A549 (cell line): ENCODE data around the gene TTC21A. TPM values are rescaled to one million over a fixed set of nuclear protein-coding genes. Genes with fewer than 3 reads are reported as not detected.

Experiments
- ATAC-seq, 2 experiments: fragments of 200-7000 bp in 1 of 2; fragments of >200 bp in 1 of 2; cut with Nextera tagmentation in 1 of 2; cut with Tn5 transposase in 1 of 2; 3 replicates each; pipeline versions ENCODE4 v1.8.0 to v1.9.1; 2018 to 2020; ENCODE audit warnings: mild to moderate bottlenecking in 1 of 2, moderate library complexity in 1 of 2
- CTCF ChIA-PET: fragments of 300-600 bp; sonication (Branson Sonifier 250); formaldehyde crosslinking; extraction: SDS; loops from one replicate; lab custom pipeline; 2021; ENCODE audit warnings: antibody characterized with exemption, inconsistent platforms; lab: Yijun Ruan, JAX
- POLR2A ChIA-PET: fragments of 350-600 bp; formaldehyde crosslinking; extraction: SDS; loops from one replicate; lab custom pipeline; 2021; ENCODE audit warnings: antibody characterized with exemption, inconsistent platforms; lab: Yijun Ruan, JAX
- DNase-seq, 2 experiments: peaks; one replicate each; pipeline versions ENCODE4 v3.0.0 to v3.0.0-alpha.2; 2011 to 2016; ENCODE audit warnings: low read depth in 1 of 2, low spot score in 1 of 2
- FAIRE-seq: peaks from 2 replicates; lab custom pipeline; 2011; peaks lifted over from hg19 to GRCh38; lab: Jason Lieb, UNC
- H3K27ac ChIP-seq, 2 experiments: fragments of >200 bp; sonication (Bioruptor Twin); formaldehyde crosslinking; 3 replicates each; pipeline ENCODE4 v1.5.1; 2016 to 2017
- H3K4me1 ChIP-seq: fragments of >200 bp; sonication (Bioruptor Twin); formaldehyde crosslinking; 3 replicates; pipeline ENCODE4 v1.6.1; 2016
- H3K4me2 ChIP-seq: fragments of >200 bp; sonication (Bioruptor Twin); formaldehyde crosslinking; 3 replicates; pipeline ENCODE4 v1.6.1; 2016
- H3K4me3 ChIP-seq: fragments of >200 bp; sonication (Bioruptor Twin); formaldehyde crosslinking; 3 replicates; pipeline ENCODE4 v1.5.1; 2016
- H3K9me3 ChIP-seq: fragments of >200 bp; sonication (Bioruptor Twin); formaldehyde crosslinking; 3 replicates; pipeline ENCODE4 v1.6.1; 2016
- BHLHE40 ChIP-seq: IDR thresholded peaks from 2 replicates; pipeline ENCODE4 v1.6.1; 2012; ENCODE audit warnings: low read depth, low read length, inconsistent platforms
- CBX2 ChIP-seq: fragments of 200-600 bp; sonication (generic); IDR thresholded peaks from 2 replicates; pipeline ENCODE4 v1.6.1; 2016; ENCODE audit warnings: low read depth, mild to moderate bottlenecking, borderline replicate concordance
- CEBPB ChIP-seq, 2 experiments: fragments of >200 bp in 1 of 2; sonication (Bioruptor Twin) in 1 of 2; formaldehyde crosslinking in 1 of 2; IDR thresholded peaks; 2 replicates each; pipeline ENCODE4 v1.6.1; 2012 to 2016
- CHD4 ChIP-seq: fragments of 200-600 bp; sonication (generic); IDR thresholded peaks from 2 replicates; pipeline ENCODE4 v1.6.1; 2016; ENCODE audit warnings: antibody characterized with exemption, mild to moderate bottlenecking, borderline replicate concordance
- EP300 ChIP-seq, 2 experiments: fragments of >200 bp; sonication (Bioruptor Twin); formaldehyde crosslinking; IDR thresholded peaks; 2 replicates in 1 of 2; 3 replicates in 1 of 2; pipeline ENCODE4 v1.6.1; 2016 to 2017
- ESRRA ChIP-seq: fragments of 150-350 bp; IDR thresholded peaks from 2 replicates; pipeline ENCODE4 v1.6.1; 2014; ENCODE audit warnings: mild to moderate bottlenecking, low read length, borderline replicate concordance
- FOSL2 ChIP-seq, 2 experiments: fragments of 450-650 bp in 1 of 2; fragments of >200 bp in 1 of 2; sonication (Bioruptor Twin) in 1 of 2; formaldehyde crosslinking; IDR thresholded peaks; 2 replicates each; pipeline versions ENCODE4 v1.5.0 to v1.6.1; 2016 to 2020; ENCODE audit warnings: mild to moderate bottlenecking in 1 of 2, moderate library complexity in 1 of 2
- HDAC2 ChIP-seq: fragments of 200-600 bp; sonication (generic); IDR thresholded peaks from 2 replicates; pipeline ENCODE4 v1.6.1; 2016
- HEYL ChIP-seq: fragments of 250-450 bp; sonication (Bioruptor Pico); IDR thresholded peaks from 2 replicates; pipeline ENCODE4 v1.8.0; 2021; ENCODE audit warnings: mild to moderate bottlenecking, moderate library complexity
- KDM1A ChIP-seq: fragments of 200-600 bp; sonication (generic); IDR thresholded peaks from 2 replicates; pipeline ENCODE4 v1.6.1; 2016; ENCODE audit warnings: low read depth, mild to moderate bottlenecking
- KDM5A ChIP-seq: fragments of 200-600 bp; sonication (generic); IDR thresholded peaks from 2 replicates; pipeline ENCODE4 v1.6.1; 2016; ENCODE audit warnings: antibody characterized with exemption, mild to moderate bottlenecking
- MAZ ChIP-seq: fragments of 150-350 bp; IDR thresholded peaks from 2 replicates; pipeline ENCODE4 v1.6.1; 2014; ENCODE audit warnings: antibody characterized with exemption, low read depth, low read length, borderline replicate concordance
- MYC ChIP-seq: IDR thresholded peaks from 2 replicates; pipeline ENCODE4 v1.6.1; 2012; ENCODE audit warnings: mild to moderate bottlenecking, inconsistent platforms, low read length, improper control_type of control experiment, borderline replicate concordance
- NR3C1 ChIP-seq: fragments of >200 bp; sonication (Bioruptor Twin); formaldehyde crosslinking; IDR thresholded peaks from 3 replicates; pipeline ENCODE4 v1.6.1; 2017
- PHF8 ChIP-seq: fragments of 200-600 bp; sonication (generic); IDR thresholded peaks from 2 replicates; pipeline ENCODE4 v1.6.1; 2016; ENCODE audit warnings: low read depth, mild to moderate bottlenecking, antibody characterized with exemption, moderate library complexity, borderline replicate concordance
- POLR2A ChIP-seq: IDR thresholded peaks from 2 replicates; pipeline ENCODE4 v1.6.1; 2012; ENCODE audit warnings: mild to moderate bottlenecking, low read length
- POLR2AphosphoS2 ChIP-seq: conservative IDR thresholded peaks from 2 replicates; pipeline ENCODE4 v1.6.1; 2012; ENCODE audit warnings: low read length, improper control_type of control experiment, inconsistent platforms
- RARB ChIP-seq: fragments of 250-450 bp; sonication (Bioruptor Pico); IDR thresholded peaks from 2 replicates; pipeline ENCODE4 v1.8.0; 2021; ENCODE audit warnings: mild to moderate bottlenecking, moderate library complexity
- RNF2 ChIP-seq: fragments of 200-600 bp; sonication (generic); IDR thresholded peaks from 2 replicates; pipeline ENCODE4 v1.6.1; 2016; ENCODE audit warnings: low read depth, mild to moderate bottlenecking, antibody characterized with exemption, moderate library complexity, borderline replicate concordance
- SMC3 ChIP-seq: fragments of >200 bp; sonication (Bioruptor Twin); formaldehyde crosslinking; IDR thresholded peaks from 3 replicates; pipeline ENCODE4 v1.6.1; 2018; ENCODE audit warnings: inconsistent platforms
- SREBF2 ChIP-seq: fragments of 450-650 bp; IDR thresholded peaks from 2 replicates; pipeline ENCODE4 v1.6.1; 2014; ENCODE audit warnings: mild to moderate bottlenecking, moderate library complexity
- ZFP36 ChIP-seq: fragments of 450-650 bp; IDR thresholded peaks from 2 replicates; pipeline ENCODE4 v1.6.1; 2014; ENCODE audit warnings: borderline replicate concordance; ENCODE audit not compliant: partially characterized antibody
- ZSCAN20 ChIP-seq: fragments of 250-450 bp; sonication (Bioruptor Pico); IDR thresholded peaks from 2 replicates; pipeline ENCODE4 v1.8.0; 2022; ENCODE audit warnings: mild to moderate bottlenecking, moderate library complexity
- WGBS: methylation state at CpG from one replicate; pipeline ENCODE4 v1.1.6; 2017; ENCODE audit errors: missing lambda C conversion rate; 5-methylcytosine and 5-hydroxymethylcytosine counted together
- polyA plus RNA-seq, 4 experiments: library from polyadenylated mRNA; depleted of rRNA in 3 of 4; stranded (reverse); fragments of >200 nt; fragmentation: RNase III in 1 of 4; extraction: RNeasy Plus Mini Kit Qiagen cat#74134 plus additional on column Dnase treatment in 1 of 4; gene quantifications; 2 replicates in 3 of 4; 3 replicates in 1 of 4; pipeline ENCODE4 v1.2.3, GENCODE V29; 2011 to 2017
- TF ChIP-seq, protein P1 (sequence below): fragments of 200-600 bp; sonication (generic); IDR thresholded peaks from 2 replicates; pipeline ENCODE4 v1.6.1; 2016; ENCODE audit warnings: antibody characterized with exemption, mild to moderate bottlenecking, moderate library complexity
- TF ChIP-seq, protein P2 (sequence below): fragments of 250-450 bp; sonication (Bioruptor Pico); IDR thresholded peaks from 2 replicates; pipeline ENCODE4 v1.5.0; 2021; ENCODE audit warnings: mild to moderate bottlenecking, moderate library complexity, borderline replicate concordance
- TF ChIP-seq, protein P3 (sequence below): fragments of 450-650 bp; IDR thresholded peaks from 2 replicates; pipeline ENCODE4 v1.6.1; 2014; ENCODE audit warnings: antibody characterized with exemption
- TF ChIP-seq, protein P4 (sequence below): IDR thresholded peaks from 2 replicates; pipeline ENCODE4 v1.6.1; 2012

The TTC21A gene
- polyA plus RNA-seq, 2 of the 4 experiments (the other 2 are of a cell fraction): 1.1 to 1.4 TPM

DNA sequence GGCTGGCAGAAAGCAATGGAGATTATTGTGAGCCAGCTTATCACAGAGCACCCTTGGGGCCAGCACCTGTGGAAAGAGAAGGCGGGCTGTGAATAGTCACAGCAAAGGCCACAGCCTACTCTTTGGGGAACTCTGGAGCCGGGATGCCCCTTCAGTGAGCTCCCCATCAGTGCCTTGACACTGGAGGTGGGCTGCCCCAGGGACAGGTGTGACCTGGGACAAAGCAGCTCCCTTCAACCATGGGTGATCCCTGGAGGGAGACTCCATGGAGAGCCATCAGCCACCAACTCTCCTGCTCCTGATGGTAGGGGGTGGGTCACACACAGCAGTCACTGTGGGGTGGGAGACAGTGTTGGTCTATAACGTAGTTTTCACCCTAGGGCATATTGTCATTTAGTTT is 5.8 kb downstream of the TTC21A start:
- TF ChIP-seq CHD4: no peak
- TF ChIP-seq CBX2: no peak
- TF ChIP-seq, protein P1, sequence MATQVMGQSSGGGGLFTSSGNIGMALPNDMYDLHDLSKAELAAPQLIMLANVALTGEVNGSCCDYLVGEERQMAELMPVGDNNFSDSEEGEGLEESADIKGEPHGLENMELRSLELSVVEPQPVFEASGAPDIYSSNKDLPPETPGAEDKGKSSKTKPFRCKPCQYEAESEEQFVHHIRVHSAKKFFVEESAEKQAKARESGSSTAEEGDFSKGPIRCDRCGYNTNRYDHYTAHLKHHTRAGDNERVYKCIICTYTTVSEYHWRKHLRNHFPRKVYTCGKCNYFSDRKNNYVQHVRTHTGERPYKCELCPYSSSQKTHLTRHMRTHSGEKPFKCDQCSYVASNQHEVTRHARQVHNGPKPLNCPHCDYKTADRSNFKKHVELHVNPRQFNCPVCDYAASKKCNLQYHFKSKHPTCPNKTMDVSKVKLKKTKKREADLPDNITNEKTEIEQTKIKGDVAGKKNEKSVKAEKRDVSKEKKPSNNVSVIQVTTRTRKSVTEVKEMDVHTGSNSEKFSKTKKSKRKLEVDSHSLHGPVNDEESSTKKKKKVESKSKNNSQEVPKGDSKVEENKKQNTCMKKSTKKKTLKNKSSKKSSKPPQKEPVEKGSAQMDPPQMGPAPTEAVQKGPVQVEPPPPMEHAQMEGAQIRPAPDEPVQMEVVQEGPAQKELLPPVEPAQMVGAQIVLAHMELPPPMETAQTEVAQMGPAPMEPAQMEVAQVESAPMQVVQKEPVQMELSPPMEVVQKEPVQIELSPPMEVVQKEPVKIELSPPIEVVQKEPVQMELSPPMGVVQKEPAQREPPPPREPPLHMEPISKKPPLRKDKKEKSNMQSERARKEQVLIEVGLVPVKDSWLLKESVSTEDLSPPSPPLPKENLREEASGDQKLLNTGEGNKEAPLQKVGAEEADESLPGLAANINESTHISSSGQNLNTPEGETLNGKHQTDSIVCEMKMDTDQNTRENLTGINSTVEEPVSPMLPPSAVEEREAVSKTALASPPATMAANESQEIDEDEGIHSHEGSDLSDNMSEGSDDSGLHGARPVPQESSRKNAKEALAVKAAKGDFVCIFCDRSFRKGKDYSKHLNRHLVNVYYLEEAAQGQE: no peak
- no peak for TF ChIP-seq POLR2A
- TF ChIP-seq, protein P2, sequence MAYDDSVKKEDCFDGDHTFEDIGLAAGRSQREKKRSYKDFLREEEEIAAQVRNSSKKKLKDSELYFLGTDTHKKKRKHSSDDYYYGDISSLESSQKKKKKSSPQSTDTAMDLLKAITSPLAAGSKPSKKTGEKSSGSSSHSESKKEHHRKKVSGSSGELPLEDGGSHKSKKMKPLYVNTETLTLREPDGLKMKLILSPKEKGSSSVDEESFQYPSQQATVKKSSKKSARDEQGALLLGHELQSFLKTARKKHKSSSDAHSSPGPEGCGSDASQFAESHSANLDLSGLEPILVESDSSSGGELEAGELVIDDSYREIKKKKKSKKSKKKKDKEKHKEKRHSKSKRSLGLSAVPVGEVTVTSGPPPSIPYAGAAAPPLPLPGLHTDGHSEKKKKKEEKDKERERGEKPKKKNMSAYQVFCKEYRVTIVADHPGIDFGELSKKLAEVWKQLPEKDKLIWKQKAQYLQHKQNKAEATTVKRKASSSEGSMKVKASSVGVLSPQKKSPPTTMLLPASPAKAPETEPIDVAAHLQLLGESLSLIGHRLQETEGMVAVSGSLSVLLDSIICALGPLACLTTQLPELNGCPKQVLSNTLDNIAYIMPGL (CRISPR knock-in tag): no peak
- TF ChIP-seq KDM1A: no peak
- no peak for TF ChIP-seq MAZ
- TF ChIP-seq SREBF2: no peak
- TF ChIP-seq HEYL (CRISPR knock-in tag): no peak
- no peak for TF ChIP-seq EP300 (IDR thresholded peaks at IDR 0.05)
- no peak for TF ChIP-seq ZSCAN20
- no peak for TF ChIP-seq SMC3
- no peak for TF ChIP-seq ZFP36
- TF ChIP-seq RNF2: no peak
- TF ChIP-seq, protein P3, sequence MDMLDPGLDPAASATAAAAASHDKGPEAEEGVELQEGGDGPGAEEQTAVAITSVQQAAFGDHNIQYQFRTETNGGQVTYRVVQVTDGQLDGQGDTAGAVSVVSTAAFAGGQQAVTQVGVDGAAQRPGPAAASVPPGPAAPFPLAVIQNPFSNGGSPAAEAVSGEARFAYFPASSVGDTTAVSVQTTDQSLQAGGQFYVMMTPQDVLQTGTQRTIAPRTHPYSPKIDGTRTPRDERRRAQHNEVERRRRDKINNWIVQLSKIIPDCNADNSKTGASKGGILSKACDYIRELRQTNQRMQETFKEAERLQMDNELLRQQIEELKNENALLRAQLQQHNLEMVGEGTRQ: no peak
- no peak for TF ChIP-seq ESRRA
- TF ChIP-seq FOSL2 (IDR thresholded peaks at IDR 0.05): no peak
- no peak for TF ChIP-seq FOSL2 (CRISPR knock-in tag; IDR thresholded peaks at IDR 0.05)
- no peak for TF ChIP-seq HDAC2
- no peak for TF ChIP-seq KDM5A
- no peak for TF ChIP-seq MYC
- no peak for FAIRE-seq
- 63% methylated on average over 3 of the region's 3 CpGs for WGBS
- ATAC-seq: no peak
- no peak for DNase-seq
- no peaks in the 10 kb centered on the region for H3K9me3 ChIP-seq
- no peak overlapping the region for H3K27ac ChIP-seq
- H3K4me3 ChIP-seq: no peak overlapping the region
- CTCF ChIA-PET: interaction anchor here (4.0 to 22.7 kb wide), 2 partner anchors 14 to 178 kb away, joined by 21 to 383 read pairs; no protein-coding TSS in a partner anchor
- peaks cover under 1% of the 10 kb centered on the region; the same call in 2 of the 3 replicates for H3K4me1 ChIP-seq
- no peak overlapping the region for H3K4me2 ChIP-seq
- POLR2A ChIA-PET: no interaction called here

DNA sequence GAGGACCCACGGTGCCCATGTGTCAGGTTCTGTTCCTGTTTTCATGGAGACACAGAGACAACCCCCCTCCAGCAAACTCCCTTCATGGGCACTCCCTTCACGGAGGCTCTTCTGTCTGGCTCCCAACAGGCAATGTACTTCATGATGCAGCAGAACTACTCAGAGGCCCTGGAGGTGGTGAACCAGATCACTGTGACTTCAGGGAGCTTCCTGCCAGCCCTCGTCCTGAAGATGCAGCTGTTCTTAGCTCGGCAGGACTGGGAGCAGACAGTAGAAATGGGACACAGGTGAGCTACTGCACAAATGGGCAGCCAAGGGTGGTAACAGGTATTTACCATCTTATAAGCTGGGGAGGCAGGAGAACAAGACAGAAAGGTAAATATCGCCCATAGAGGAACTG is 7.0 kb downstream of the TTC21A start:
- Histone ChIP-seq H3K9me3 (no peaks in the 10 kb centered on the region), H3K27ac (no peak overlapping the region), H3K4me1 (no peaks in the 10 kb centered on the region), H3K4me3 (no peak overlapping the region)
- DNase-seq: no peak
- ChIA-PET CTCF (interaction anchor here (2.0 to 22.7 kb wide), 3 partner anchors 13 to 177 kb away, joined by 6 to 383 read pairs (median 21); no protein-coding TSS in a partner anchor), POLR2A (no interaction called here)
- ATAC-seq: no peak
- 48% methylated on average over 5 of the region's 5 CpGs for WGBS
- FAIRE-seq: no peak
- no peak for TF ChIP-seq RARB (CRISPR knock-in tag)
- no peak for TF ChIP-seq POLR2AphosphoS2
- TF ChIP-seq POLR2A: no peak
- no peak for TF ChIP-seq SREBF2
- TF ChIP-seq NR3C1: no peak
- TF ChIP-seq, protein P4, sequence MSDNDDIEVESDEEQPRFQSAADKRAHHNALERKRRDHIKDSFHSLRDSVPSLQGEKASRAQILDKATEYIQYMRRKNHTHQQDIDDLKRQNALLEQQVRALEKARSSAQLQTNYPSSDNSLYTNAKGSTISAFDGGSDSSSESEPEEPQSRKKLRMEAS: no peak
- TF ChIP-seq PHF8: no peak
- TF ChIP-seq BHLHE40: no peak
- TF ChIP-seq CEBPB (IDR thresholded peaks at IDR 0.05): no peak
- TF ChIP-seq, all 56 proteins: peak for 0
- H3K4me2 ChIP-seq: no peak overlapping the region
